GM18519 (cell line): Measurements from ENCODE around the gene NHEJ1.

ENCODE experiments used
- ATAC-seq: cut with Tn5 transposase; IDR thresholded peaks from one replicate; pipeline ENCODE4 v1.9.1; 2021; ENCODE audit warnings: mild to moderate bottlenecking, moderate library complexity; ENCODE audit not compliant: unreplicated experiment, low FRiP score

The NHEJ1 gene

DNA sequence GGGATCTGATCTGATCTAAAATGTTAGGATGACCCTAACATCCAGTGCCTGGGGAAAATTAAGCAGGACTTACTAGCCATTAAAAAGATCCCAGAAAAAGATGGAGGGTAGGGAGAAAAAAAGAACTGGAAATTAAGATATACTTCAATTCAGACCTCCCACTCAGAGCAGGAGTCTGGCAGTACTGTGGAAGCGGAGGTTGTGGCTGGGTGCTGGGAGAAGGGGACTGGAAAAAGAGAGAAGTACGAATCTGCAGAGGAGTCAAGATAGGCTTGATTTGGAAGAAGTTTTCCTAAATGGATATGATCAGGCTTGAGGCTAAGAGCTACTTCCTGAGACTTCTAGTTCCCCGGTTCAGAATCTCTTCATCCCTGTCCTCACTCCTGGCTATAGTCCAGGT lies 66.4 kb downstream of the NHEJ1 start:
- ATAC-seq: no peak

DNA sequence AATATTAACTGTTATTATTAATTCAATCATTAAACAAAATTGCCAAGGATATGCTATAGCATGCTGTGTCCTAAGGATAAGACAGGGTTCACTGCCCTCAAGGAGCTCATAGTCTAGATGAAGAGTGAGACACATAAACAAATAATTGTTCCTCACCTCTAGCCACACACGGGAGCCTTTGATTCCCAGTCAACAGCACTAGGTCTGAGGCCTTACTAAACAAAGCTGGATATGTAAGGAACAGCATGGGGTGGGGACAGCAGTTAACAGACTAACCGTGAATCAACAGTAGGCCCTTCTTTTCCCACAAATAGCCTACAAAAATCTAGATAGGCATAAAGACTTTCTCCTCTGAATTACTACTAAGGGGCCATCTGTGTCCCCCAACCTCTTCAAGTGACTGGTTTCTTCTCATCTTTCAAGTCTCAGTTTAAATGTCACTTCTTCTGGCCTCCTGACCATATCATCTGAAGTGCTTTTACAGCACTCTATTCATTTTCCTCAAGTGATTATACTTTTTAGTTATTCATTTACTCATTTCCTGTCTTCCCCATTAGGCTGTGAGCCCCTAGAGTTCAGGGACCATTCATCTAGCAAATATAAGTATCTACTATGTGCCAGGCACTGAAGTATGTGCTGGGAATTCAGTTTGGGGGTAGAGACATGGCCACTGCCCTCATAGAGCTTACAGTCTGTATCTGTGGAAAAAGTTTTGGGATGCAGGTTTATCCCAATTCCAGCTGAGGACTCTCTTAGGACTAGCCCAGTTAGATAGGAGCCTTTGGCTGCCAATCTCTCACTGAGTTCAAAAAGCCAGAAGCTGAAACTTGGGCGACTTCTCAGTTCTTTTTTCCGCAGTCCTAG lies 69.9 kb downstream of the NHEJ1 start:
- ATAC-seq: no peak

DNA sequence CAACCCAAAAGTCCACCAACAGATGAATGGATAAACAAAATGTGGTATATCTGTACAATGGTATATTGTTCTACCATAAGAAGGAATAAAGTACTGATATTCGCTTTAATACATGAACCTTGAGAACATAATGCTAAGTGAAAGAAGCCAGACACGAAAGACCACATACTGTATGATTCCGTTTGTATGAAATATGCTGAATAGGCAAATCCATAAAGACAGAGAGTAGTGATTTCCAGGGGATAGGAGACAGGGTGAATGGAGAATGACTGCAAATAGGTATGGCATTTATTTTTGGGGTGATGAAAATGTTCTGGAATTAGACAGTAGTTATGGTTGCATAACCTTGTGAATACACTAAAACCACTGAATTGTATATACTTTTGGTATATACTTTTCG lies 71.3 kb downstream of the NHEJ1 start:
- no peak for ATAC-seq

DNA sequence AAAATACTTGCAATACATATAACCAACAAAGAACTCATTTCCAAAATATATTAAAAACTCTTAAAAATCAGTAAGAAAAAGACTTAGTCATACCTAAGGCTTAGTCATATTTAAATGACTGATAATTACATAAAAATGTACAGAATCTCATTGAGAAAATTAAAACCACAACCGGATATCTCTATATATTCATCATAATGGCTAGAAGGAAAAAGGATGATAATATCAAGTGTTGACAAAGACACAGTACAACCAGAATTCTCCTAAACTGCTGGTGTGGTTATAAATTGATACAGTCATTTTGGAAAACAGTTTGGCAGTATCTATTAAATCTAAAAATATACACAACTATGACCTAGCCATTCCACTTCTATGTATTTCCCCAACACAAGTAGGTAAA lies 72.8 kb downstream of the NHEJ1 start:
- ATAC-seq: no peak

DNA sequence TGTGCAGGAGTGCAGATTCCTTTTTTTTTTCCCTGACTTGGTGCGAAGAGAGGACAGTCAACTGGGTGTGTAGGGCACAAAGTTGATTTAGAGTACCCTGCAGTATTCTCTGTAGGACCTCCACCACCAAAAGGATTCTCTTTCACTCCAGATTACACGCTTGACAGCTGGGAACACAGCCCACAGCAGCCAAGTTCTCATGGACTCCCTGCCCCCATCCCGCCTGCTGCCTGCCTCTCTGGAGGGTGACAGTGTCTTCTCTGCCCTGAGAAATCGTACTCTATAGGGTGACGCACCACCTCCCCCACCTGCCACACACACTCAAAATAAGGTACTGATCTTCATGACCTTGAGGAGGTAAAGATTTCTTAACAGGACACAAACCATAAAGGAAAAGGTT lies 73.3 kb downstream of the NHEJ1 start:
- no peak for ATAC-seq

DNA sequence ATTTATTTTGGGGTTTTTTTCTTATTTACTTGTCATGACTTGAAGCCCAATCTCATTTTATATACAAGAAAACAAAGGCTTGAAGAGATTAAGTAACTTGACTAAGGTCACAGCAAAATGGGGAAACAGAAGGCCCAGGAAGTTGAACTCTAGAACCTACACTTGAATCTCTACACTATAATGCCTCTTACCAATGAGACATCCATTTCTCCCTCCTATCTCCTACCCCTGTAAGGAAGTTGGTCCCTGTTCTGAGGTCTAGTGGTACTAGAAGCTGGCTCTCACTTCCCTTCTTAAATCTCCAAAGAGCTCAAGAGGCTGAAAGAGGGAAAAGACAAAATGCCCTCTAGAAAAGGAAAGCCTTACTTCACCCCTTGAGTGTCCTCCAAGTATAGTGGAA lies 74.4 kb downstream of the NHEJ1 start:
- ATAC-seq: no peak

DNA sequence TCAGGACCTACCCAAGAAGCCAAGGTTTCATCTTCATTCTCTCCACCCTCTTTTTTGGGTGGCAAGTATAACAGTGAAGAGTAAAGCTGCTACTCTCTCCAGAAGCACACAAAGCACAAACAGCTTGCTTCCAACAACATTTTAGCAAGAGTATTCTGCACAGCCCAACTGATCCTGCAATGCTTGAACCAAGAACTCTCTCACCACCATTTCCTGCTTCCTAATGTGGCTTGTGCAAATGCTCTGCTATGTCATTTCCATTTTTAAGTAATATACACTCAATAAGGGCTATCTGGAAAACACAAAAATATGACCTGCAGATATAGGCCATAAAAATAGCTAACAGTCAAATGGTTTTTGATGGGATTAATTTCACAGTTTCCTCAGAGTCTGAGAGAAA lies 75.8 kb downstream of the NHEJ1 start:
- ATAC-seq: no peak

DNA sequence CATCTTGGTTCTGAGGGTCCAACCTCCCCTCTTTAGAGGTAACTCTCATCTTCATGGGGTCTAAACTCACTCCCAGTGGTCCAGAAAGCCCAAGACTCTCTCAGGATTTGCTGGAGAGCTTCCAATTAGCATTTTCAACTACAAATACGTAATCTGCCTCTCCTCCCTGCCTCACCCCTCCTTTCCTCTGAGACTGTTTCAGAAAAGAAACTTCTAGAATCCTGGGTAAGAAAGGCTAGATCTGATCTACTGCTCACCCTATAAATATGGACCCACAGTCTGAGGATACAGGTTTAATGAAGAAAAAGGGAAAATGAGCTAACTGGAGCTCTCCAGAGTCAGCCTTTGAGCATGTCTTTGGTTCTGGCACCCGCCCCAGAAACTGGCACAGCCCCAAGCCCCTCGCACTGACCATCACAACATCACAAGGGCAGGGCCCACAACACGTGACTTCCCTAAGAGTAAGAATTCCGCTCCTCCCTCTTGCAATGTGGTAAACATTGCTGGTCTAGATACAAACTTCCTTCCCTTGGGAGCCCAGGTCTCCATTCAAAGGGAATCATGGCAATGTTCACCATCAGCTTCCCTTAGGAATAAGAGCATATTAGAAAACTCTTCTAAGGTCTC lies 78.2 kb downstream of the NHEJ1 start:
- no peak for ATAC-seq

DNA sequence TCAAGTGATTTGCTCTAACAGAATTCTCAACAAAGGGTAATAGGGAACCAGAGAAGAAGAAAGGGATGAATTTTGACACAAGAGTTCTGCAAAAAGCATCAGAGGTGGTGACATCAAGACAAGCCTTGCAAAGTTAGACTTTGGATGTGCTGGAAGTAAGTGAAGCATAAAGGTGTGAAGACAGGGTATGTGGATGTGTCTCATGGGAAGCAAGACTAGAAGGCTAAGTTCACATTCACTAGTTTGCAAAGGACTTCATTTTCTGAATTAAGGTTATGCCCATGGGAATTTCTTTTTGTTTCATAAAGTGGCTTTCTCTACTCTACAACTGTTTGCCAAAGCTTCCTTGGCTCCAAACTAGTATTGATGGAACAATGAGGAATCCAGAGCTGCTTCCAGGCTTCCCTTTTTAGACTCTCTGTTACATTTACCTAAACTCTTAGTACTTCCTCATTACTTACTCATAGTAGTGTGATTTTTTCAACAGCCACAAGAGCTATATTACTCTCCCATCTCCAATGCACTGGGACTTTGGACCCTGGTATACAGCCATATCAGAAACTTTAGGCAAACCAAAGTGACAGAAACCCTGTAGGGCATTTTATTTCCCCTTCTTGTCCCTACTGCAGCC lies 78.8 kb downstream of the NHEJ1 start:
- ATAC-seq: no peak

DNA sequence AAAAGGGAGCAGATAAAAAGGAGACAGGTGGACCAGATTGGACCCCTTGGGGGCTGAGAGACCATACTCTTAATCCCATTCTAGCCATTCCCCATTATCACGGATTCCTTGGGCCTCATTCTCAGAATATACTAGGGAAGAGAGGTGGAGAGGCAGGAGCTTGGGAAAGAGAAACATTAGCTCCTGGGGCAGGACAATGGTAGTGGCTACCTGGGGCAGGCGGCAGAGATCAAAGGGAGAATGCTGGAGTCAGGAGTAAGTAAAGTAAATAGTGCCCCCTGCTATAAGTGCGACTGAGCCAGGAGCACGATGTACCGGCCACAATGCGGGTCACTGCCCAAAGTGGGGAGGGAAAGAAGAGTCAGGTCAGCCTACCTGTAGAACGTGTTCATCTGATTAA lies 79.5 kb downstream of the NHEJ1 start:
- ATAC-seq: no peak

DNA sequence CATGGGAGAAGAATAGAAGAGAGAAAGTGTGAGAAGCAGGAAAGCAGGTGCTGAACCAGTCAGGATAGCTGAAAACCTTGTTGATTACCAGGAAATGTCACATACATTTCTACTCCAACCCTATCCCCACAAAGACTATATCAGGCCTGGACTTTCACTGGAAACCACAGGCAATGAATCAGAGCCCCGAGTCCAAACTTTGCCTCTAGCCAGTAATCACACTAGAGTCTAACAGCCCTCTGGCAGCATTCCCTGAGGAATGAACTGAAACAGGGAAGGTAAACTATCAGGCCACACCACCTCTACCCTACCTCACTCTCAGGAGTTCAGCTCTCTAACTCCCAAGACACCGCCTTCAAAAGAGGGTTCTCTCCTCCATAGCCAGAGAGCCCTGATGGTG lies 81.2 kb downstream of the NHEJ1 start:
- ATAC-seq: no peak

DNA sequence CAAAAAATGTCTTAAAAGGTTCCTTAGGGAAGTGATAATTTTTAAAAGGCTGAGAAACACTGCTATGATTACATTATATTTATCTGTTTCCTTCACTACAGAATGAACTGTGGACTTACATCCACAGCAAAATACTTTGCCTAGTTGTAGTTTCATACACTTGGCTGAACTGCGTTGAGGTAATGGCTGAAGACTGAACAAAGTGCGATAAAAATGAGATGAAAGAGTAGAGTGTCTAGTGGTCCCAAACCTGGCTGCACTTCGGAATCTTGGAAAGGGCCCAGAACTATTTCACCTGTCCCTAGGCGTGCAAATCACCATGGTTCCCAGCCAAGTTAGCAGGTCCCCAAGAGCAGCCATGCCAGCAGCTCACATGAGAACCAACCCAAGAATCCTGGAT lies 81.7 kb downstream of the NHEJ1 start:
- no peak for ATAC-seq

DNA sequence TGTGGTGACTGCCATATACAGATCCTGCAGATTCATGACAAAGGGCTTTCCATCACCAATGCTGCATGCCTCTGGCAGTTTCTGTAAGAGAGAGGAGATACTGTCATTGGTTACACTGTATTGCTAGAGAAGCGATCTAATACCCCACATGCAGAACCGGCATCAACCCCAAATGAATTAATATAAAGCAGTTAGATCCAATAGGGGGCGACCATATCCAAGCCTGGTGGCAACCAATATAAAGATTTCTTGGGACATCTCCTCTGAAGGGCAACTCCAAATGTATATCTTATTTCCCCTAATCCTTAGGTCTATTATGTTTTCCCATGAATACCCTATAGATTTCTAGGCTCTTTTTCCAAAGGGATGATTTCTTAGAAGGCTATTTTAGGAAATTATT lies 82.5 kb downstream of the NHEJ1 start:
- no peak for ATAC-seq

DNA sequence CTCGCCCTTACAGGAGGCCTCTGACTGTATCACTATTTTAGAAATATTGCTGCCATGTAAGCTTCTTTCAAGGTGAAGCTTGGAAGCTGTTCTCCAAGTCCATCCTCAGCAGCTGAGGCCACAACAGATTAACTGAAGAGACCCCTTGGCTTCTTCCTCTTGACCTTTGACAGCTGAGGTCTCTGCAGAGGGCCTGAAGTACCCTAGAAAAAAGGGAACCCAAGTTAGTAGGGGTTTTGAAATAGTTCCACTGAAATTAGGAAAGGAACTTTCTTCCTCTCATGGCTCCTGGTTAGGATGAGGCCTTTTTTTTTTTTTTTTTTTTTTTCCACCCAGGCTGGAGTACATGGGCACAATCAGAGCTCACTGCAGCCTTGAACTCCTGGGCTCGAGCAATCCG lies 84.4 kb downstream of the NHEJ1 start:
- ATAC-seq: no peak

DNA sequence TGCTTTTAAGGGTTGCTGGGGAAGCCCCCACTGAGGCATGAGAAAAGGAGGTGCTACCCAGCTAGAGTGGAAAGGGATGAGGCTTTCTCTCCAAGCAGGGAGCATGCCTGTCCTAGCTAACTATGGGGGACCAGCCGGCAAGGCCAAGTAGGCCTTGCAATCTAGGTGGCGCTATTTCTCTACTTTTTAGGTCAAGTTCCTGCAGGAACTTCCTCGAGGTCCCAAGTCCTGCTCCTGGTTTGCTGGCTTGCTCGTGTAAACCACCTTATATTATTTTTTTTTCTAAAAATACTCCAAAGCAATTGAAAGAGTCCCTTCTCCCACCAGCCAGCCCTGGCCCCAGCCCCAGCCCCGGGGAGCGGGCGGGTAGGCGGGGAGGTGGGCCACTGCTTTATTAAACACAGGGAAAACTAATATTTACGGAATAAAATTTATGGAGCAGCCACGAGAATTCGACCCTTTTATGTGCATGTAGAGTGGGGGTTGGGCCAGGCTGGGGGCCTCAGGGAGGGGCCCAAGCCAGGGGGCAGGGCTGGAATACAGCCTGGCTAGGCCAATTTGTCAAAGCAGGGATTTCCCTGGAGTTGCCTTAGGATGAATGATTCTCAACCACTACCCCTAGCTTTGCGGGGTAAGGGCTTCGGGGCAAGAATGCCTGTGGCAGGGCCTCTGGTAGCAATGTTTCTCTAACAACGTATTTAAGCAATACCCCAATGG lies 87.0 kb downstream of the NHEJ1 start:
- no peak for ATAC-seq

DNA sequence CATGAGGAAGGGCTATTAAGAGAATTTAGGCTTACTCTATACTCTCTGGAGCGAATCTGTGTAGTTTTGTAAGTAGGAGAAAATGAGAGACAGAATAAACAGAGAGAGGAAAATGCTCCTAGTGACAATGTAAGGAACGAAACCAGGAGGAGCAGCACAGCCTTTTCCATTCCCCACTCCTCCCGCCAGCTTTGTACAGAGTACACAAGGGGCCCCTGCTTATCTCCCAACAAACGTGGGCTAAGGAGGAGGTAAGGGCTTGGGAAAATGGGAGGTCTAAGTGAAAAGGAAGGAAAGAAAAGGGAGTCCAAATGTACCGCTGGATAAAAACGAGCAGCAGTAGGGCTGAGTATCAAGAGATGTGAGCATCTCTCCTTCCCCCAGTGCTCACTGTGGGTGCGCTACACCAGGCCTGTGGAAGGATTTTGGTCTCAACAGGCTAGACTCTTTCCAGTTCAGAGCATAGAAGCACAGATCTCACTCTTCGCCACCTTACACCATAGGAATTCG lies 87.8 kb downstream of the NHEJ1 start:
- no peak for ATAC-seq

DNA sequence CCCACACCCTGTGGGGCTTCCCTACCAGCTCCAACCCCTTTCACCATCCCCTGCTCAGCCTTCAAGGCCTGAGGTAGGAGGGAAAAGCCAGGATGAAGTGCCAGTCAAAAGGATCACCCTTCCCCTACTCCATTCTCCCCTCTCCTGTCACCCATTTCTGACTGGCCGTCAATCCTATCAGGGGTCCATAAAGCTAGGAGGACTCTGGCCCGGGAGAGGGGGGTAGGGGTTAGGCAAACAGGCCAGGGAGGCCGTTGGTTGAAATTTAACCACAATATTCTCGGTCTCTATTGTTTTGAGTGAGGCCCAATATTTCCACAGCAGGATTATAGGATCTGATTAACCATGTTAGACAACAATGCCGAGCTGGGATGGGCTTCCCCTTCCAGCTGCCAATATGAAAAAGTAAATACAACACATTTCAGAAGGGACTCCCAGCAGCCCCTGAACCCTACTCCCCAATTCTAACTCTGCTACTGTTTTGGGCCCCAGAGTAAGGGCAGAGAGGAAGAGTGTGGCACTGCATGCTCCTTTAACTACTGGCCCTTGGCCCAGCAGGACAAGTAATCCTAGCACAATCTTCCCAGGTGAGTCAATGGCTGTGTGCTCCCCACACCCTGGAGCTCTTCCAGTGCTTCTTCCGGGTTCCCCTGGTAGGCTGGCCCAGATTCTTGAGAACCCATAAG lies 89.3 kb downstream of the NHEJ1 start:
- no peak for ATAC-seq

DNA sequence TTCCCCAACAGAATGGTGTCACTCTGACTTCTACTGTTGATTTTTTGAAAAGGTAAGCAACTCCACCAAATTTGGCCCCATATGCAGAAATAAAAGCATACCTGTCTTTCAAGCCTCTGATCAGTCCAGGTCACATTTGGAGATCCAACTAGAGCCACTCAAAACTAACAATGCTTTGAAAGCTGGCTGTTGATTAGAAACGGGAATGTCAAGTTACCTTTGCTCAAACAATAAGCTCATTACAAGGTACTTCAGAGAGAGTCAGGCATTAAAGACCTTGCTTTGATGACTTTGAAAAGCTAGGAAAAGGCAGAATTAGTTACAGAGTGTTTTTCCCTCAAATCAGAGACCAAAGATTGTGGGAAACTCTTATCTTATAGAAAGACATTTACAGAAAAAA lies 95.1 kb downstream of the NHEJ1 start:
- no peak for ATAC-seq

DNA sequence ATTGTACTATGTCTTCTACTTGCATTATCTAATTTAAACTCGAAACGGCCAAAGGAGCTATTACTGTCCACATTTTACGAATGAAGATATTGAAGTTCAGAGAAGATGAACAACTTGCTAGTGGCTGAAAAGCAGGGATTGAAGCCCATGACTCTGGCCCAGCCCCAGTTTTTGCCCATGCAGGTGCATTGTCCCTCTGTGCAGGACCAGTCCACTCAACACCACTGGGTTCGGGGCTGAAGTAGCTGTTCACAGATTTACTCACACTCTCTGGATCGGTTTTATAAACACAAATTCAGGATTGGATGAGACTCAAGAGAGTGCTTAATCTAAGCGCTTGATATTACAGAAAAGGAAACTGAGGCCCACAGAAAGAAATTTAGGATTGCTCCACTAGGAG lies 98.5 kb downstream of the NHEJ1 start:
- no peak for ATAC-seq
